Pancreas (tissue), 10 donors: ENCODE measurements around the gene ZDHHC7. TPM values are rescaled to one million over a fixed set of nuclear protein-coding genes. Genes with fewer than 3 reads are reported as not detected.
A peak's percentile ranks its signal among the peaks of the same experiment; 100 is the strongest.

ENCODE experiments used
- ATAC-seq, 4 donors: fragments of 200-7000 bp; cut with Tn5 transposase; one replicate each; pipeline versions ENCODE4 v1.8.0 to v1.9.1; 2020; ENCODE audit warnings: mild to moderate bottlenecking in 4 of 4, moderate library complexity in 4 of 4
- DNase-seq, 6 donors: peaks; one replicate each; pipeline ENCODE4 v3.0.0-alpha.2; 2020
- FAIRE-seq: peaks from 2 replicates; lab custom pipeline; 2012; peaks lifted over from hg19 to GRCh38; lab: Jason Lieb, UNC
- H3K27ac ChIP-seq, 4 donors: fragments of 200-600 bp; sonication (generic); 1 replicate in 3 of 4; 2 replicates in 1 of 4; pipeline versions ENCODE4 v1.5.0 to v1.8.0; 2020
- H3K27me3 ChIP-seq, 4 donors: fragments of 200-600 bp; one replicate each; pipeline ENCODE4 v1.8.0; 2021
- H3K36me3 ChIP-seq, 3 donors: fragments of 200-600 bp; sonication (generic) in 1 of 3; one replicate each; pipeline versions ENCODE4 v1.5.0 to v1.8.0; 2020 to 2021
- H3K4me1 ChIP-seq, 3 donors: fragments of 200-600 bp; one replicate each; pipeline ENCODE4 v1.8.0; 2021
- H3K4me3 ChIP-seq, 4 donors: fragments of 200-600 bp; sonication (generic) in 2 of 4; one replicate each; pipeline versions ENCODE4 v1.5.0 to v1.8.0; 2020 to 2021
- H3K9me3 ChIP-seq, 4 donors: fragments of 200-600 bp; one replicate each; pipeline ENCODE4 v1.8.0; 2021
- CTCF ChIP-seq, 4 donors: fragments of 200-600 bp; sonication (generic) in 3 of 4; IDR thresholded peaks; one replicate each; pipeline versions ENCODE4 v1.5.0 to v1.8.0; 2021; ENCODE audit warnings: antibody characterized with exemption in 4 of 4
- WGBS, 2 donors: extraction: QIAGEN DNeasy Blood & Tissue Kit; methylation state at CpG; one replicate each; pipeline ENCODE4 v1.1.7; 2013; 5-methylcytosine and 5-hydroxymethylcytosine counted together
- intact Hi-C, 3 donors: fragments of 100-400 bp; cut with DNase I; formaldehyde crosslinking; loops; one replicate each; pipeline versions ENCODE4 v1.11.1 to v1.14.2; 2022
- polyA plus RNA-seq, 2 donors: library from polyadenylated mRNA; stranded (reverse); fragments of 200-250 nt; gene quantifications; one replicate each; pipeline ENCODE4 v1.2.3, GENCODE V29; 2013
- total RNA-seq, 6 donors: library from RNA; stranded (reverse); fragmentation: NEBNext Ultra II Directional in 4 of 6; extraction: Animal tissue kit (Norgen Biotek cat#: 25700) in 4 of 6; gene quantifications; one replicate each; pipeline versions ENCODE4 v1.2.1 to v1.2.4, GENCODE V29; 2021 to 2023
- donor health status: healthy with polysubstance abuse.
- donor health status: DM: no; HTN: no; CAD: no; lungs with moderate emphysema.
- donor health status: DM: no; HTN: no; CAD: no.
- donor health status: control.
- donor health status: control.
- donor health status: Bipolar disorder and iron deficiency.
- donor health status: DM: yes; HTN: yes; CAD: no.
- donor health status: DM: no; HTN: no; CAD: no.
- donor health status: DM: no; HTN: no; CAD: no.
- donor health status: DM: yes; HTN: yes; CAD: no.

The ZDHHC7 gene
- total and polyA plus RNA-seq, 8 donors, result 10.7 to 28.8 (median 17.9) TPM

DNA sequence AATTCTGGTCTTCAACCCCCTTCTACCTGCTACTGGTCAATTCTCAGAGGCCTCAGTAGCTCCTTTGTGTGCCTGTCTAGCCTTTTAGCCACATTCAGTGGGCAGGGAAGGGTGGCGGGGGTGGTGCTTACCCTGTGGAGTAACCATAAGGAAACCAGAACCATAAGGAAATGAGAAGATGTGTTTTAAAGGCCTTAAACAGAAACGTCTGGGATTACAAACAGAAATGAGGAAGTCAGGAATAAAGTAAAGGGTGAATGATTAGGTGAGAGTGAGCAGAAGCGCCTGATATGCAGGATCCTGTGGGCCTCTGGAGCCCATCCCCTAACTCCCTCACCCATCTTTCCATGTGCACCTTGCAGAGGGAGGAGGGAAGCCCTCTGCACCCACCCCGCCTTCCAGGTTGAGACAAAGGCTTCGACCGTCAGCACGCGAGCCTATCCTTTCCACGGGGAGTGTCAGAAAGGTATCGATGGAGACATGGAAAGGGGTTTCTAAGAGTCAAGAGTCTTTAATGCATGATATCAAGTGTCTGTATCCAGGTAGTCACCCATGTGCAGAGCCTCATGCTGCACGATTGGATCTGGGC is 36.6 kb upstream of the ZDHHC7 start:
- WGBS, 2 donors, result 87 to 88% methylated on average over 11 of the region's 11 CpGs
- peak in 3 of 4 donors; percentile 6 to 27 (median 23) for ATAC-seq
- H3K4me3 ChIP-seq, result no peak overlapping the region

GRCh38 chr16:85046931-85047866 is 35.9 kb upstream of the ZDHHC7 start:
- peak in 3 of 6 donors; percentile 50 to 69 (median 52) for DNase-seq
- FAIRE-seq, result no peak

More for the DNA sequence above, 36.6 kb upstream of the ZDHHC7 start:
- H3K4me1 ChIP-seq, result peaks cover 0 to 20% (median 4%) of the 10 kb centered on the region in 3 donors
- FAIRE-seq (no peak), DNase-seq (peak in 1 of 6 donors; percentile 21)
- H3K9me3 ChIP-seq, result no peaks in the 10 kb centered on the region
- intact Hi-C loops, result no loop called here
- peak overlapping the region in 1 of 4 donors; percentile 52 for H3K27ac ChIP-seq
- H3K27me3 ChIP-seq, result no peaks in the 10 kb centered on the region
- no peak for TF ChIP-seq CTCF (IDR thresholded peaks at IDR 0.05)
- H3K36me3 ChIP-seq, result no peaks in the 10 kb centered on the region

GRCh38 chr16:85046472-85046916 is 35.2 kb upstream of the ZDHHC7 start:
- Histone ChIP-seq H3K4me3 (no peak overlapping the region), H3K4me1 (peaks cover 0 to 23% (median 4%) of the 10 kb centered on the region in 3 donors), H3K36me3 (no peaks in the 10 kb centered on the region), H3K27me3 (no peaks in the 10 kb centered on the region), H3K9me3 (no peaks in the 10 kb centered on the region), H3K27ac (peak overlapping the region in 2 of 4 donors; percentile 52 to 57)
- ATAC-seq (peak in 2 of 4 donors; percentile 3 to 32), DNase-seq (no peak), FAIRE-seq (no peak)
- TF ChIP-seq CTCF (IDR thresholded peaks at IDR 0.05), result no peak
- 75 to 91% methylated on average over 8 of the region's 8 CpGs for WGBS, 2 donors
- intact Hi-C loops, result no loop called here

More at GRCh38 chr16:85046931-85047866, 35.9 kb upstream of the ZDHHC7 start:
- ATAC-seq, result peak; percentile 83 to 92 (median 89)
- Histone ChIP-seq H3K9me3 (no peaks in the 10 kb centered on the region), H3K4me3 (no peak overlapping the region), H3K4me1 (peaks cover 0 to 23% (median 4%) of the 10 kb centered on the region in 3 donors), H3K36me3 (no peaks in the 10 kb centered on the region), H3K27me3 (no peaks in the 10 kb centered on the region), H3K27ac (peak overlapping the region in 2 of 4 donors; percentile 52 to 57)
- 38 to 49% methylated on average over 20 of the region's 20 CpGs for WGBS, 2 donors
- TF ChIP-seq CTCF (IDR thresholded peaks at IDR 0.05), result no peak
- intact Hi-C loops, result no loop called here

DNA sequence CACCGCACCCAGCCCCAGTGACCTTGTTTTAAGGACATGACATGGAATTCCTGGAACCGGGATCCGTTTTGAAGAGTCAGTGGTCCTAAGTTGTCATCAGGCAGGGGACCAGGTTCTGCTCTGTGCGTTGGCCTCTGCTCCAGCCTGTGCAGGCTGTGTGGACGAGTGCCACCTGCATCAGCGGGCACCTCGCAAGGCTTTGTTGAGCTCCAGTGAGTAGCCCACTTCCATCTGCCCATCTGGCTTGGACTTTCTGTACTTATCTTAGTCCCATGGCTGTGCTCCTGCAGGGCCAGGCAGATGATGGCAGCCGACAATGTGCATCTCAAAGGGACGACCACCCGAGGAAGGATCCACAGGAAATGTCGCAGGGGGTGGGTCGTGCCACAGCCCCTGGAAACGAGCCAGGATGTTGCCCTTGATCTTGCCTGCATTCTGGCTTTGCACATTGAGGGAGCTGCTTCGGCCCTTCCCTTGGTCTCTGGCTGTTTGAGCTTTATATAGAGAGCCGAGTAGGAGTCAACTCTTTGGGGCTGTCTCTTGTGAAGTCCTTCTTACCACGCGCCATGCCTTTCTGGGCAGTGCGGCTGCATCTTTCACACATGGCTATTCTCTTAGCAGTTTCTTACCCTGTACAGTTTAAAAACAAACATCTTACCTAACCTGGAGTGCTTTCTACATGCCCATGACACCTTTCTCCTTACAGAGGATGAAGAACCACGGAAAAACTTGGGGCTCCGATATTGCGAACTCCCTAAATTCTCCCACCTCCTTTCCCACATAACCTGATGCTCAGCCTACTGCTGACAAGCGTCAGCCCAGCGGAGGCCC is 34.5 kb upstream of the ZDHHC7 start:
- intact Hi-C loops, result no loop called here
- no peak for DNase-seq

More for the DNA sequence above, 34.5 kb upstream of the ZDHHC7 start:
- H3K9me3 ChIP-seq, result no peaks in the 10 kb centered on the region
- H3K4me3 ChIP-seq, result no peak overlapping the region
- no peaks in the 10 kb centered on the region for H3K36me3 ChIP-seq
- FAIRE-seq (no peak), ATAC-seq (no peak)
- 70 to 71% methylated on average over 23 of the region's 23 CpGs for WGBS, 2 donors
- TF ChIP-seq CTCF (IDR thresholded peaks at IDR 0.05), result no peak
- H3K27ac ChIP-seq, result no peak overlapping the region
- H3K27me3 ChIP-seq, result no peaks in the 10 kb centered on the region
- H3K4me1 ChIP-seq, result peaks cover 0 to 23% (median 4%) of the 10 kb centered on the region in 3 donors
